Astrocyte (in vitro differentiated cells and primary cell): Measurements from ENCODE around the gene ABHD16A. TPM values are rescaled to one million over a fixed set of nuclear protein-coding genes. Genes with fewer than 3 reads are reported as not detected.
A peak's percentile ranks its signal among the peaks of the same experiment; 100 is the strongest.

Source experiments
- DNase-seq: peaks from one replicate; pipeline ENCODE4 v3.0.0-alpha.2; 2010; ENCODE audit warnings: low read depth
- FAIRE-seq: peaks from 2 replicates; lab custom pipeline; 2011; peaks lifted over from hg19 to GRCh38; lab: Jason Lieb, UNC
- H2AFZ ChIP-seq: 2 replicates; pipeline ENCODE4 v1.6.0; 2012; ENCODE audit warnings: low read depth, low read length, inconsistent platforms
- H3K27ac ChIP-seq: 2 replicates; pipeline ENCODE4 v1.5.1; 2011; ENCODE audit warnings: low read depth, low read length, inconsistent platforms
- H3K27me3 ChIP-seq: 2 replicates; pipeline ENCODE4 v1.6.0; 2011; ENCODE audit warnings: low read length, inconsistent platforms; ENCODE audit not compliant: insufficient read depth
- H3K36me3 ChIP-seq: 2 replicates; pipeline ENCODE4 v1.5.1; 2011; ENCODE audit warnings: low read length, inconsistent platforms; ENCODE audit not compliant: insufficient read depth
- H3K4me1 ChIP-seq: 2 replicates; pipeline ENCODE4 v1.5.1; 2011; ENCODE audit warnings: low read length, inconsistent platforms; ENCODE audit not compliant: insufficient read depth
- H3K4me2 ChIP-seq: 2 replicates; pipeline ENCODE4 v1.6.0; 2012; ENCODE audit warnings: low read length, inconsistent platforms
- H3K4me3 ChIP-seq: 2 replicates; pipeline ENCODE4 v1.5.1; 2011; ENCODE audit warnings: low read depth, mild to moderate bottlenecking, low read length, inconsistent platforms; ENCODE audit not compliant: insufficient read depth
- H3K79me2 ChIP-seq: 2 replicates; pipeline ENCODE4 v1.6.0; 2012; ENCODE audit warnings: mild to moderate bottlenecking, low read length, inconsistent platforms; ENCODE audit not compliant: insufficient read depth
- H3K9ac ChIP-seq: 2 replicates; pipeline ENCODE4 v1.6.0; 2012; ENCODE audit warnings: mild to moderate bottlenecking, low read length, inconsistent platforms
- H3K9me3 ChIP-seq: 2 replicates; pipeline ENCODE4 v1.5.1; 2012; ENCODE audit warnings: low read depth, mild to moderate bottlenecking, low read length, inconsistent platforms; ENCODE audit not compliant: insufficient read depth
- H4K20me1 ChIP-seq: 2 replicates; pipeline ENCODE4 v1.6.0; 2012; ENCODE audit warnings: low read length, inconsistent platforms; ENCODE audit not compliant: insufficient read depth
- H3K27ac Mint-ChIP-seq: one replicate; pipeline ENCODE4 v1.8.0; 2021; ENCODE audit warnings: mild to moderate bottlenecking, mixed read lengths; ENCODE audit not compliant: unreplicated experiment
- H3K27me3 Mint-ChIP-seq: one replicate; pipeline ENCODE4 v1.8.0; 2021; ENCODE audit warnings: low read depth, mixed read lengths; ENCODE audit not compliant: unreplicated experiment
- H3K36me3 Mint-ChIP-seq: one replicate; pipeline ENCODE4 v1.8.0; 2021; ENCODE audit warnings: low read depth, mixed read lengths; ENCODE audit not compliant: unreplicated experiment
- H3K4me1 Mint-ChIP-seq: one replicate; pipeline ENCODE4 v1.8.0; 2021; ENCODE audit warnings: low read depth, mixed read lengths; ENCODE audit not compliant: unreplicated experiment
- H3K4me3 Mint-ChIP-seq: one replicate; pipeline ENCODE4 v1.8.0; 2021; ENCODE audit warnings: mild to moderate bottlenecking, moderate library complexity, mixed read lengths; ENCODE audit not compliant: unreplicated experiment
- H3K9me3 Mint-ChIP-seq: one replicate; pipeline ENCODE4 v1.8.0; 2021; ENCODE audit warnings: mild to moderate bottlenecking, mixed read lengths; ENCODE audit not compliant: unreplicated experiment
- EZH2 ChIP-seq: IDR thresholded peaks from 2 replicates; pipeline ENCODE4 v1.6.1; 2012; ENCODE audit warnings: mild to moderate bottlenecking, low read length, inconsistent platforms; ENCODE audit not compliant: insufficient read depth
- total RNA-seq: library from RNA; stranded (reverse); gene quantifications from 2 replicates; pipeline ENCODE4 v1.2.1, GENCODE V29; 2021
- TF ChIP-seq, protein P1 (sequence below): IDR thresholded peaks from 2 replicates; pipeline ENCODE4 v1.5.1; 2011; ENCODE audit warnings: low read depth, mild to moderate bottlenecking, inconsistent platforms, low read length, moderate library complexity; ENCODE audit not compliant: insufficient read depth

ABHD16A gene
- total RNA-seq, 1 donor from 2014 or later = 38.3 TPM

DNA sequence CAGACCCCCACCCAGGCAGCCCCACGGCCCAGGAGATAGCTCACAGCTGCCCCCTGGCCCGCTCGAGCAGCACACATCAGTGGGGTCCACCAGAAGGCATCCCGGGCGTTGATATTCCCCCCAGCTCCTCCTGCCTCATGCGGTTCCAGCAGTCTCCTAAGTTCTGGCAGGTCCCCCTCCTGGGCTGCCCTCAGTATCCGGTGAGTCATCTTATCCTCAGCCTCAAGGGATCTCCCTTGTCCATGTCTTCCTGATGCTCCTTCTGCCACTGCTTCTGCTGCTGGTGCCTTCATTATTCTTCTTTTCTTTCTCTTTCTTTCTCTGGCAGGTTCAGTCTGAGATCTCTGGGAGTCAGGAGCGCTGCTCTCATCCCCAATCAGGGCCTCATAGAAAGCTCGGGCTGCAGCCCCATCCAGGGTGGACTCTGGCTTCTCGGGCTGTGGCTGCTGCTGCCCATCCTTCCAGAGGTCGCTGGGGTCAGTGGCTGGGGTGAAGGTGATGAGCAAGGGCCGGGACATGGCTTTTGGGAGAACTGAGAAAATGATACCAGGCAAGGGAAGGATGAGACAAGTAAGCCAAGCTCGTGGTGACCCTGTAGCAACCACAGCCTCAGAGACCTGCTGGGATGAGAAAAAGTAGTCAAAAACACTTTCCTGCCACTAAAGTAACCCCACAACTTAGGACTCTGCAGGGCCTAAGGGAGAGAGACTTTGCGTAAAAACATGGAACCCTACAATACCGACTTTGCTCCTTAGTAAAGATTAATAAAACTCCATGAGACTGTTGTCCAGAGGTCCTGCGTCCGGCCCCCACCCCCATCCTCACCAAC lies 38.9 kb downstream of the ABHD16A start:
- peak overlapping the region; percentile 98 for H3K4me2 ChIP-seq

DNA sequence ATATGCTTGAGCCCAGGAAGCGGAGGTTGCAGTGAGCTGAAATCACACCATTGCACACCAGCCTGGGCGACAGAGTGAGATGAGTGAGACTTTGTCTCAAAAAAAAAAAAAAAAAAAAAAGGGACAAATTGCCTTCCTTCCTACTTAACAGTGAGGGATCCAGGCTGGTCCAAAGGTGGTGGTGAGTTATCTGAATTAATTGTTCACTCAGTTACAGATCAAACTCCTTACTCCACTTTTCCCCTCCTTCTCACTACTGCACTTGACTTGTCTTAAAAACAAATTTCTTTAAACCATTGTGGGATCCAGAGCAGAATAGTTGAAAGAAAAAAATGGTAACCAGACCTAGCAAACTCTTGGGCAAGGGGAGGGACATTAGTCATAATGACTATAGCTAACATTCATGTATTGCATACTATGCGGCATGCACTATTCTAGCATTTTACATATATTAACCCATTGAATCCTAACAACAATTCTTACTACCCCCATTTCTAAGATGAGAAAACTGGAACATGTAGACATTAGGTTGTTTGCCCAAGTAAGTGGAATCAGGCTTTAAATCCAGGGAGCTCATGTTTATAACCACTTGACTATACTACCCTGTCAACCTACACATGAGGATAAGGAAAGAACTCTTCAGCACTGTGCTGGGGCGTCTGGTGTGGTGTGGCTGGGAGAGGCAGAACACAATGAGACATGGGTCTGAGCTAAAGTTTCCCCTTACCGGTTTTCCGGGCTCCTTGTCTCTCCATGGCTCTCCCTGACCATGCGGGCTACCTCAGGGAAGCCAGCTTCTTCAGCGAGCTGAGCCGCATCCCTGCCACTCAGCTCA lies 39.8 kb downstream of the ABHD16A start:
- Mint-ChIP-seq H3K36me3 (peaks cover 9% of the 10 kb centered on the region), H3K27me3 (no peaks in the 10 kb centered on the region), H3K4me1 (peaks cover 35% of the 10 kb centered on the region), H3K9me3 (no peaks in the 10 kb centered on the region), H3K4me3 (peak overlapping the region; percentile 98), H3K27ac (no peak overlapping the region)
- DNase-seq (no peak), FAIRE-seq (no peak)
- no peak for TF ChIP-seq EZH2
- TF ChIP-seq, protein P1, sequence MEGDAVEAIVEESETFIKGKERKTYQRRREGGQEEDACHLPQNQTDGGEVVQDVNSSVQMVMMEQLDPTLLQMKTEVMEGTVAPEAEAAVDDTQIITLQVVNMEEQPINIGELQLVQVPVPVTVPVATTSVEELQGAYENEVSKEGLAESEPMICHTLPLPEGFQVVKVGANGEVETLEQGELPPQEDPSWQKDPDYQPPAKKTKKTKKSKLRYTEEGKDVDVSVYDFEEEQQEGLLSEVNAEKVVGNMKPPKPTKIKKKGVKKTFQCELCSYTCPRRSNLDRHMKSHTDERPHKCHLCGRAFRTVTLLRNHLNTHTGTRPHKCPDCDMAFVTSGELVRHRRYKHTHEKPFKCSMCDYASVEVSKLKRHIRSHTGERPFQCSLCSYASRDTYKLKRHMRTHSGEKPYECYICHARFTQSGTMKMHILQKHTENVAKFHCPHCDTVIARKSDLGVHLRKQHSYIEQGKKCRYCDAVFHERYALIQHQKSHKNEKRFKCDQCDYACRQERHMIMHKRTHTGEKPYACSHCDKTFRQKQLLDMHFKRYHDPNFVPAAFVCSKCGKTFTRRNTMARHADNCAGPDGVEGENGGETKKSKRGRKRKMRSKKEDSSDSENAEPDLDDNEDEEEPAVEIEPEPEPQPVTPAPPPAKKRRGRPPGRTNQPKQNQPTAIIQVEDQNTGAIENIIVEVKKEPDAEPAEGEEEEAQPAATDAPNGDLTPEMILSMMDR = no peak
- peaks cover 15% of the 10 kb centered on the region for H3K36me3 ChIP-seq
- H3K4me1 ChIP-seq = peaks cover 43% of the 10 kb centered on the region
- peaks cover 87% of the 10 kb centered on the region for H3K79me2 ChIP-seq
- no peaks in the 10 kb centered on the region for H3K27me3 ChIP-seq
- no peaks in the 10 kb centered on the region for H3K9me3 ChIP-seq
- H3K9ac ChIP-seq = peak overlapping the region; percentile 99
- H3K4me2 ChIP-seq = peak overlapping the region; percentile 98
- H3K4me3 ChIP-seq = peak overlapping the region; percentile 94
- no peak overlapping the region for H2AFZ ChIP-seq
- H4K20me1 ChIP-seq = peaks cover 29% of the 10 kb centered on the region
- H3K27ac ChIP-seq = peak overlapping the region; percentile 90

More for the DNA sequence above, 38.9 kb downstream of the ABHD16A start:
- H4K20me1 ChIP-seq = peaks cover 29% of the 10 kb centered on the region
- H3K27ac ChIP-seq = peak overlapping the region; percentile 90
- no peaks in the 10 kb centered on the region for H3K9me3 Mint-ChIP-seq
- H3K79me2 ChIP-seq = peaks cover 87% of the 10 kb centered on the region
- H3K9ac ChIP-seq = peak overlapping the region; percentile 99
- H3K4me3 Mint-ChIP-seq = peak overlapping the region; percentile 98
- H3K9me3 ChIP-seq = no peaks in the 10 kb centered on the region
- FAIRE-seq = no peak
- peaks cover 14% of the 10 kb centered on the region for H3K36me3 Mint-ChIP-seq
- peaks cover 24% of the 10 kb centered on the region for H3K36me3 ChIP-seq
- peak overlapping the region; percentile 94 for H3K4me3 ChIP-seq
- H3K27me3 ChIP-seq = no peaks in the 10 kb centered on the region
- H3K4me1 Mint-ChIP-seq = peaks cover 34% of the 10 kb centered on the region
- no peaks in the 10 kb centered on the region for H3K27me3 Mint-ChIP-seq
- DNase-seq = peak; percentile 74
- peak overlapping the region; percentile 95 for H3K27ac Mint-ChIP-seq
- peaks cover 38% of the 10 kb centered on the region for H3K4me1 ChIP-seq
- TF ChIP-seq EZH2 = no peak
- TF ChIP-seq, protein P1 = no peak
- peak overlapping the region; percentile 57 for H2AFZ ChIP-seq
